ENCODE data around the gene FZD10.

GRCh38 chr12:130127912-130128789 lies 34.1 kb upstream of the FZD10 start:
- TF ChIP-seq POLR2AphosphoS5 (IDR thresholded peaks at IDR 0.05; ENCODE audit: low read depth, low read length) (no peak), POLR2A (IDR thresholded peaks at IDR 0.05; ENCODE audit: low read depth, low read length) (no peak), TAF1 (IDR thresholded peaks at IDR 0.05; ENCODE audit: borderline replicate concordance, low read depth, low read length) (no peak)
